ENCODE results near the gene MEF2B.

MEF2B gene

DNA sequence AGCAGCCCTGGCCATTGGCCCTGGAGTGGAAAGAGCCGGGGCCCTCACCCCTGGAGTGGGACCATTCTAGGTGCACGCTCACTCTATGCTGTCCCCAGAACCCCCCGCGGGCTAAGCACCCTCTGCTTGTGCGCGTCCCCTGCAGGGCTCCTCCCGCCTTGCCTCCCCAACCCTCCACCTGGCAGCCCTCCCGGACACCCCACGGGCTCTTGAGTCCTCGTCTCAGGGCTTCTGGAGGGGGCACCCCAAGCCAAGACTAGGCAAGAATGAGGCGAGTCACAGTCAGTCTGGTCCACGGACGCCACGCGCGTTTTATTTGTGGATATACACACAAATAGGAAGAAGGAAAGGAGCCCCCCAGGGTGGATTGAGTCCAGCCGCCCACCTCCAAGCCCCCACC, 24.8 kb downstream of the MEF2B start:
- Histone ChIP-seq H3K36me3 (ENCODE audit: insufficient read depth, low read length) (peaks cover 9% of the 10 kb centered on the region), H3K27me3 (ENCODE audit: insufficient read depth, low read length, poor library complexity) (no peaks in the 10 kb centered on the region), H4K20me1 (ENCODE audit: insufficient read depth, low read length) (no peaks in the 10 kb centered on the region), H3K9ac (ENCODE audit: low read depth, low read length) (no peak overlapping the region), H3K9me3 (ENCODE audit: insufficient read depth, low read length, severe bottlenecking) (no peaks in the 10 kb centered on the region), H3K4me1 (ENCODE audit: insufficient read depth, low read length) (no peaks in the 10 kb centered on the region), H3K4me3 (ENCODE audit: low read depth in 1 of 2, low read length in 2 of 2) (no peak overlapping the region), H3K4me2 (ENCODE audit: insufficient read depth, low read length) (no peak overlapping the region), H2AFZ (ENCODE audit: low read depth, low read length) (no peak overlapping the region), H3K27ac (ENCODE audit: low read length) (no peak overlapping the region), H3K79me2 (ENCODE audit: insufficient read depth, low read length) (no peaks in the 10 kb centered on the region)
- TF ChIP-seq EZH2 (IDR thresholded peaks at IDR 0.05; ENCODE audit: borderline replicate concordance, low read depth, low read length, severe bottlenecking), result no peak
- TF ChIP-seq, protein P1, sequence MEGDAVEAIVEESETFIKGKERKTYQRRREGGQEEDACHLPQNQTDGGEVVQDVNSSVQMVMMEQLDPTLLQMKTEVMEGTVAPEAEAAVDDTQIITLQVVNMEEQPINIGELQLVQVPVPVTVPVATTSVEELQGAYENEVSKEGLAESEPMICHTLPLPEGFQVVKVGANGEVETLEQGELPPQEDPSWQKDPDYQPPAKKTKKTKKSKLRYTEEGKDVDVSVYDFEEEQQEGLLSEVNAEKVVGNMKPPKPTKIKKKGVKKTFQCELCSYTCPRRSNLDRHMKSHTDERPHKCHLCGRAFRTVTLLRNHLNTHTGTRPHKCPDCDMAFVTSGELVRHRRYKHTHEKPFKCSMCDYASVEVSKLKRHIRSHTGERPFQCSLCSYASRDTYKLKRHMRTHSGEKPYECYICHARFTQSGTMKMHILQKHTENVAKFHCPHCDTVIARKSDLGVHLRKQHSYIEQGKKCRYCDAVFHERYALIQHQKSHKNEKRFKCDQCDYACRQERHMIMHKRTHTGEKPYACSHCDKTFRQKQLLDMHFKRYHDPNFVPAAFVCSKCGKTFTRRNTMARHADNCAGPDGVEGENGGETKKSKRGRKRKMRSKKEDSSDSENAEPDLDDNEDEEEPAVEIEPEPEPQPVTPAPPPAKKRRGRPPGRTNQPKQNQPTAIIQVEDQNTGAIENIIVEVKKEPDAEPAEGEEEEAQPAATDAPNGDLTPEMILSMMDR (IDR thresholded peaks at IDR 0.05; ENCODE audit: borderline replicate concordance, extremely low read depth, low read length, poor library complexity, severe bottlenecking), result no peak
- no peak for DNase-seq
- ATAC-seq (ENCODE audit: insufficient read depth, low read depth), result no peak

DNA sequence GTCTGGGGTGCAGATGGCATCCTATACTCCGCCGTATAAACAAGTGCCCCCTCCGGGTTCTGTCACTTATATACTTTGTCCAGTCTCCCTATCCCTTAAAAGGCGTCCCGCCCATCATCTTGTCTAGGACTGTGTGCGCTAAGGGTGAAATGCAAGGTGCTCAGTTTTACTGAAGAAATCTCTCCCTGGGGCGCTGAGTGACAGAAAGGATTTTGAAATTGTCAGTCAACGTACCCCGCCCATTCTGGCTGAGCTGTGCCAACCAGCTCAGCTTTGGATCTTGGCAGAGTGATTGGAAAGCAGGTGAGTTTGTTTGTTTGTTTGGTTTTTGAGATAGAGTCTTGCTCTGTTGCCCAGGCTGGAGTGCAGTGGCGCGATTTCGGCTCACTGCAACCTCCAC, 27.7 kb downstream of the MEF2B start:
- Histone ChIP-seq H3K79me2 (ENCODE audit: insufficient read depth, low read length) (peaks cover 9% of the 10 kb centered on the region), H3K4me3 (ENCODE audit: low read depth in 1 of 2, low read length in 2 of 2) (no peak overlapping the region), H3K4me1 (ENCODE audit: insufficient read depth, low read length) (peaks cover 12% of the 10 kb centered on the region), H4K20me1 (ENCODE audit: insufficient read depth, low read length) (no peaks in the 10 kb centered on the region), H3K27me3 (ENCODE audit: insufficient read depth, low read length, poor library complexity) (no peaks in the 10 kb centered on the region), H3K4me2 (ENCODE audit: insufficient read depth, low read length) (no peak overlapping the region), H3K9me3 (ENCODE audit: insufficient read depth, low read length, severe bottlenecking) (no peaks in the 10 kb centered on the region), H3K36me3 (ENCODE audit: insufficient read depth, low read length) (no peaks in the 10 kb centered on the region; the same call in none of the 2 replicates), H3K9ac (ENCODE audit: low read depth, low read length) (no peak overlapping the region), H3K27ac (ENCODE audit: low read length) (no peak overlapping the region), H2AFZ (ENCODE audit: low read depth, low read length) (no peak overlapping the region)
- TF ChIP-seq EZH2 (IDR thresholded peaks at IDR 0.05; ENCODE audit: borderline replicate concordance, low read depth, low read length, severe bottlenecking), result no peak
- TF ChIP-seq, protein P1 (IDR thresholded peaks at IDR 0.05; ENCODE audit: borderline replicate concordance, extremely low read depth, low read length, poor library complexity, severe bottlenecking), result no peak
- DNase-seq (no peak), ATAC-seq (ENCODE audit: insufficient read depth, low read depth) (no peak)

DNA sequence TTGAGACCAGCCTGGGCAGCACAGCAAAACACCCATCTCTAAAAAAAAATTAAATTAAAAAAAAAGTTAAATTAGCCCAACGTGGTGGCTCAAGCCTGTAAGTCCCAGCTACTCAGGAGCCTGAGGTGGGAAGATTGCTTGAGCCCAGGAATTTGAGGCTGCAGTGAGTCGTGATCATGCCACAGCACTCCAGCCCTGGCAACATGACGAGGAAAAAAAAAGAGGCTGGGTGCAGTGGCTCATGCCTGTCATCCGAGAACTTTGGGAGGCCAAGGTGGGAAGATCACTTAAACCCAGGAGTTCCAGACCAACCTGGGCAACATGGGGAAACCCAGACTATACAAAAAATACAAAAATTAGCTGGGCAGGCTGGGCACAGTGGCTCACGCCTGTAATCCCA, 29.6 kb downstream of the MEF2B start:
- Histone ChIP-seq H3K9ac (ENCODE audit: low read depth, low read length) (no peak overlapping the region), H3K9me3 (ENCODE audit: insufficient read depth, low read length, severe bottlenecking) (no peaks in the 10 kb centered on the region), H3K4me2 (ENCODE audit: insufficient read depth, low read length) (no peak overlapping the region), H3K79me2 (ENCODE audit: insufficient read depth, low read length) (peaks cover 17% of the 10 kb centered on the region), H3K4me3 (ENCODE audit: low read depth in 1 of 2, low read length in 2 of 2) (no peak overlapping the region), H3K27me3 (ENCODE audit: insufficient read depth, low read length, poor library complexity) (no peaks in the 10 kb centered on the region), H2AFZ (ENCODE audit: low read depth, low read length) (no peak overlapping the region), H3K4me1 (ENCODE audit: insufficient read depth, low read length) (peaks cover 18% of the 10 kb centered on the region), H4K20me1 (ENCODE audit: insufficient read depth, low read length) (0 out of 2 replicates have a peak, but pooled peaks cover 3% of the 10 kb centered on the region), H3K27ac (ENCODE audit: low read length) (no peak overlapping the region), H3K36me3 (ENCODE audit: insufficient read depth, low read length) (no peaks in the 10 kb centered on the region; the same call in 1 of the 2 replicates)
- ATAC-seq (ENCODE audit: insufficient read depth, low read depth), result no peak
- TF ChIP-seq, protein P1 (IDR thresholded peaks at IDR 0.05; ENCODE audit: borderline replicate concordance, extremely low read depth, low read length, poor library complexity, severe bottlenecking), result no peak
- no peak for TF ChIP-seq EZH2 (IDR thresholded peaks at IDR 0.05; ENCODE audit: borderline replicate concordance, low read depth, low read length, severe bottlenecking)
- no peak for DNase-seq

DNA sequence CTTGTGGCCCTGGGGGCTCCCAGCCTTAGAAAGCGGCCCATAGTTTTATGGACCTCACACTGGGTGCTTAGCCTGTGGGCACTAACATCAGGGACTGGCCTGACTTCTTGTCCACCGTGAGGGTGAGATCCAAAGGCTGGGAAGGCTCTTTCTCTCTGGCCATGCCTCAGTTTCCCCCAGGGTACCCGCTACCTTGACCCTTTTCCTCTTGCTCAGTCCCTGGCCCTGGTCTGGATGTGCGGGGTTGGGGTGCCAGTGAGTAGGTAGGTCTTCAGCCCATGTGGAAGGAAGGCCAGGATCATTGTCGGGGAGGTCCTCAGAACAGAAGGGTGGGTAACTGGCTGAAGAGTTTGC, 30.2 kb downstream of the MEF2B start:
- no peak overlapping the region for H3K4me2 ChIP-seq (ENCODE audit: insufficient read depth, low read length)
- ATAC-seq (ENCODE audit: insufficient read depth, low read depth) (no peak), DNase-seq (no peak)
- H3K36me3 ChIP-seq (ENCODE audit: insufficient read depth, low read length), result no peaks in the 10 kb centered on the region; the same call in 1 of the 2 replicates
- peaks cover 5% of the 10 kb centered on the region; the same call in 1 of the 2 replicates for H4K20me1 ChIP-seq (ENCODE audit: insufficient read depth, low read length)
- no peak overlapping the region for H3K9ac ChIP-seq (ENCODE audit: low read depth, low read length)
- H3K79me2 ChIP-seq (ENCODE audit: insufficient read depth, low read length), result peaks cover 21% of the 10 kb centered on the region
- TF ChIP-seq EZH2 (IDR thresholded peaks at IDR 0.05; ENCODE audit: borderline replicate concordance, low read depth, low read length, severe bottlenecking), result no peak
- TF ChIP-seq, protein P1 (IDR thresholded peaks at IDR 0.05; ENCODE audit: borderline replicate concordance, extremely low read depth, low read length, poor library complexity, severe bottlenecking), result no peak
- H3K9me3 ChIP-seq (ENCODE audit: insufficient read depth, low read length, severe bottlenecking), result no peaks in the 10 kb centered on the region
- H3K27me3 ChIP-seq (ENCODE audit: insufficient read depth, low read length, poor library complexity), result no peaks in the 10 kb centered on the region
- no peak overlapping the region for H3K27ac ChIP-seq (ENCODE audit: low read length)
- peaks cover 18% of the 10 kb centered on the region for H3K4me1 ChIP-seq (ENCODE audit: insufficient read depth, low read length)
- H2AFZ ChIP-seq (ENCODE audit: low read depth, low read length), result no peak overlapping the region
- no peak overlapping the region for H3K4me3 ChIP-seq (ENCODE audit: low read depth in 1 of 2, low read length in 2 of 2)
